ENCODE data around the gene PGAP3. TPM values are rescaled to one million over a fixed set of nuclear protein-coding genes. Genes with fewer than 3 reads are reported as not detected.

Gene PGAP3
- total RNA-seq, 1 experiment from 2014 or later, result 21.8 TPM

GRCh38 chr17:39701012-39701783, 13.3 kb upstream of the PGAP3 start:
- ATAC-seq, result 0 out of 2 replicates have a peak, but pooled peaks have one; percentile 8
- in situ Hi-C loops (cut with HindIII; ENCODE audit: low pct_unique_long_range_greater_than_20kb, low sequenced_read_pairs) (no loop called here), intact Hi-C loops (cut with micrococcal nuclease; ENCODE audit: unreplicated experiment) (no loop called here)
- CTCF ChIA-PET, result interaction anchor here (1.1 kb wide), 1 partner anchor 28 kb away, joined by 3 read pairs; no protein-coding TSS in a partner anchor
- peak overlapping the region; percentile 26; the same call in 1 of the 2 replicates for H3K27ac ChIP-seq (ENCODE audit: low read length)
- no peak for TF ChIP-seq TCF7L2 (IDR thresholded peaks at IDR 0.05; ENCODE audit: low read depth, low read length)
- no peak for TF ChIP-seq POLR2AphosphoS5 (IDR thresholded peaks at IDR 0.05; ENCODE audit: low read depth, low read length)
- TF ChIP-seq, protein P1, sequence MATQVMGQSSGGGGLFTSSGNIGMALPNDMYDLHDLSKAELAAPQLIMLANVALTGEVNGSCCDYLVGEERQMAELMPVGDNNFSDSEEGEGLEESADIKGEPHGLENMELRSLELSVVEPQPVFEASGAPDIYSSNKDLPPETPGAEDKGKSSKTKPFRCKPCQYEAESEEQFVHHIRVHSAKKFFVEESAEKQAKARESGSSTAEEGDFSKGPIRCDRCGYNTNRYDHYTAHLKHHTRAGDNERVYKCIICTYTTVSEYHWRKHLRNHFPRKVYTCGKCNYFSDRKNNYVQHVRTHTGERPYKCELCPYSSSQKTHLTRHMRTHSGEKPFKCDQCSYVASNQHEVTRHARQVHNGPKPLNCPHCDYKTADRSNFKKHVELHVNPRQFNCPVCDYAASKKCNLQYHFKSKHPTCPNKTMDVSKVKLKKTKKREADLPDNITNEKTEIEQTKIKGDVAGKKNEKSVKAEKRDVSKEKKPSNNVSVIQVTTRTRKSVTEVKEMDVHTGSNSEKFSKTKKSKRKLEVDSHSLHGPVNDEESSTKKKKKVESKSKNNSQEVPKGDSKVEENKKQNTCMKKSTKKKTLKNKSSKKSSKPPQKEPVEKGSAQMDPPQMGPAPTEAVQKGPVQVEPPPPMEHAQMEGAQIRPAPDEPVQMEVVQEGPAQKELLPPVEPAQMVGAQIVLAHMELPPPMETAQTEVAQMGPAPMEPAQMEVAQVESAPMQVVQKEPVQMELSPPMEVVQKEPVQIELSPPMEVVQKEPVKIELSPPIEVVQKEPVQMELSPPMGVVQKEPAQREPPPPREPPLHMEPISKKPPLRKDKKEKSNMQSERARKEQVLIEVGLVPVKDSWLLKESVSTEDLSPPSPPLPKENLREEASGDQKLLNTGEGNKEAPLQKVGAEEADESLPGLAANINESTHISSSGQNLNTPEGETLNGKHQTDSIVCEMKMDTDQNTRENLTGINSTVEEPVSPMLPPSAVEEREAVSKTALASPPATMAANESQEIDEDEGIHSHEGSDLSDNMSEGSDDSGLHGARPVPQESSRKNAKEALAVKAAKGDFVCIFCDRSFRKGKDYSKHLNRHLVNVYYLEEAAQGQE (IDR thresholded peaks at IDR 0.05; ENCODE audit: insufficient read depth in 1 of 2, low read depth in 2 of 2, low read length in 1 of 2), result no peak
- TF ChIP-seq SIN3A (IDR thresholded peaks at IDR 0.05; ENCODE audit: borderline replicate concordance, insufficient read depth, low read depth, low read length), result no peak
- TF ChIP-seq, protein P2, sequence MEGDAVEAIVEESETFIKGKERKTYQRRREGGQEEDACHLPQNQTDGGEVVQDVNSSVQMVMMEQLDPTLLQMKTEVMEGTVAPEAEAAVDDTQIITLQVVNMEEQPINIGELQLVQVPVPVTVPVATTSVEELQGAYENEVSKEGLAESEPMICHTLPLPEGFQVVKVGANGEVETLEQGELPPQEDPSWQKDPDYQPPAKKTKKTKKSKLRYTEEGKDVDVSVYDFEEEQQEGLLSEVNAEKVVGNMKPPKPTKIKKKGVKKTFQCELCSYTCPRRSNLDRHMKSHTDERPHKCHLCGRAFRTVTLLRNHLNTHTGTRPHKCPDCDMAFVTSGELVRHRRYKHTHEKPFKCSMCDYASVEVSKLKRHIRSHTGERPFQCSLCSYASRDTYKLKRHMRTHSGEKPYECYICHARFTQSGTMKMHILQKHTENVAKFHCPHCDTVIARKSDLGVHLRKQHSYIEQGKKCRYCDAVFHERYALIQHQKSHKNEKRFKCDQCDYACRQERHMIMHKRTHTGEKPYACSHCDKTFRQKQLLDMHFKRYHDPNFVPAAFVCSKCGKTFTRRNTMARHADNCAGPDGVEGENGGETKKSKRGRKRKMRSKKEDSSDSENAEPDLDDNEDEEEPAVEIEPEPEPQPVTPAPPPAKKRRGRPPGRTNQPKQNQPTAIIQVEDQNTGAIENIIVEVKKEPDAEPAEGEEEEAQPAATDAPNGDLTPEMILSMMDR (IDR thresholded peaks at IDR 0.05), result no peak
- BruUV-seq (replicated peaks), result no TSS peak
- POLR2A ChIA-PET, result interaction anchor here (0.6 kb wide), 1 partner anchor 17 kb away, joined by 6 read pairs; no protein-coding TSS in a partner anchor
- no peaks in the 10 kb centered on the region for H3K27me3 ChIP-seq (ENCODE audit: control insufficient read depth, insufficient read depth, low read length)
- H3K4me3 ChIP-seq (ENCODE audit: low read depth in 2 of 2, low read length in 2 of 2), result peak overlapping the region; percentile 70 to 78
- H3K9me3 ChIP-seq (ENCODE audit: control insufficient read depth, insufficient read depth, low read depth, low read length), result no peaks in the 10 kb centered on the region
- H3K36me3 ChIP-seq (ENCODE audit: control insufficient read depth, insufficient read depth, low read length), result peaks cover 3% of the 10 kb centered on the region; the same call in 1 of the 2 replicates
- peaks cover 50% of the 10 kb centered on the region for H3K4me1 ChIP-seq (ENCODE audit: control insufficient read depth, insufficient read depth, low read length)
- DNase-seq (ENCODE audit: low read depth, low spot score), result no peak

DNA sequence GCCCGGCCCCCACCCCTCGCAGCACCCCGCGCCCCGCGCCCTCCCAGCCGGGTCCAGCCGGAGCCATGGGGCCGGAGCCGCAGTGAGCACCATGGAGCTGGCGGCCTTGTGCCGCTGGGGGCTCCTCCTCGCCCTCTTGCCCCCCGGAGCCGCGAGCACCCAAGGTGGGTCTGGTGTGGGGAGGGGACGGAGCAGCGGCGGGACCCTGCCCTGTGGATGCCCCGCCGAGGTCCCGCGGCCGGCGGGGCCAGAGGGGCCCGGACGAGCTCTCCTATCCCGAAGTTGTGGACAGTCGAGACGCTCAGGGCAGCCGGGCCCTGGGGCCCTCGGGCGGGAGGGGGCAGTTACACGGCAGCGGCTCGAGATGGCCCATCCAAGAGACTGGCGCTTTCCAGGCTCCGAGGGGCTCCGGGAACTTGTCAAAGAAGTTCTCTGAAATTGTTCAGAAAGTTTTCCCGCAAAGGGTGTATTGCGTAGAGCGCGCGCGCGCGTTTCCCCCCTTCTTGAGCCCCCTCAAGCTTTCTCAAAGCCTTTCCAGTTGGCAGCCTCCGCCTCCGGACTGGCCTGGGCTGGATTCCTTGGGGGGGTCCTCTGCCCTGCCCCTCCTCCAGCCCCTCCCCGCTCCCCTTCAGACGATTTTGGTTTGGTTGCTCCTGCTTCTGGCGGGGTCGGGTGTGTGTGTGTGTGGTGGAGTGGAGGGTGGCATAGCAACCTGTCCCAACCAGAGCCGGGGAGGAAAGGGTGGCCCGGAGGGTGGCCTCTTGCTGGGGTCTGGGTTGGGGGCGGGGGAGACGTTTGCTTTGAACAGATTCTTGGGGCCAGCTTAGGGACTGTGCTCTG, 12.5 kb upstream of the PGAP3 start:
- peak overlapping the region; percentile 70 to 78 for H3K4me3 ChIP-seq (ENCODE audit: low read depth in 2 of 2, low read length in 2 of 2)
- BruUV-seq (replicated peaks), result no TSS peak
- no peak for DNase-seq (ENCODE audit: low read depth, low spot score)
- peak; percentile 75 for ATAC-seq
- H3K27me3 ChIP-seq (ENCODE audit: control insufficient read depth, insufficient read depth, low read length), result no peaks in the 10 kb centered on the region
- H3K9me3 ChIP-seq (ENCODE audit: control insufficient read depth, insufficient read depth, low read depth, low read length), result no peaks in the 10 kb centered on the region
- H3K4me1 ChIP-seq (ENCODE audit: control insufficient read depth, insufficient read depth, low read length), result peaks cover 46% of the 10 kb centered on the region
- intact Hi-C loops (cut with micrococcal nuclease; ENCODE audit: unreplicated experiment), result no loop called here
- in situ Hi-C loops (cut with HindIII; ENCODE audit: low pct_unique_long_range_greater_than_20kb, low sequenced_read_pairs), result no loop called here
- H3K36me3 ChIP-seq (ENCODE audit: control insufficient read depth, insufficient read depth, low read length), result peaks cover 3% of the 10 kb centered on the region; the same call in 1 of the 2 replicates
- ChIA-PET POLR2A (interaction anchor here (0.6 kb wide), 1 partner anchor 16 kb away, joined by 6 read pairs; no protein-coding TSS in a partner anchor), CTCF (interaction anchor here (0.6 to 1.2 kb wide), 4 partner anchors 29 to 173 kb away, joined by 3 to 4 read pairs (median 4); no protein-coding TSS in a partner anchor)
- TF ChIP-seq SIN3A (IDR thresholded peaks at IDR 0.05; ENCODE audit: borderline replicate concordance, insufficient read depth, low read depth, low read length) (0 out of 2 replicates have a peak, but pooled peaks have one; percentile 14), TCF7L2 (IDR thresholded peaks at IDR 0.05; ENCODE audit: low read depth, low read length) (no peak)
- H3K27ac ChIP-seq (ENCODE audit: low read length), result peak overlapping the region; percentile 77
